NCI-H2227 treated with DMSO at 0.1 percent for 48 hours (cell line): ENCODE data around the gene THEM4.

ENCODE experiments used
- DNase-seq: peaks from one replicate; lab custom pipeline; 2025; lab: John Stamatoyannopoulos, UW

Gene THEM4

DNA sequence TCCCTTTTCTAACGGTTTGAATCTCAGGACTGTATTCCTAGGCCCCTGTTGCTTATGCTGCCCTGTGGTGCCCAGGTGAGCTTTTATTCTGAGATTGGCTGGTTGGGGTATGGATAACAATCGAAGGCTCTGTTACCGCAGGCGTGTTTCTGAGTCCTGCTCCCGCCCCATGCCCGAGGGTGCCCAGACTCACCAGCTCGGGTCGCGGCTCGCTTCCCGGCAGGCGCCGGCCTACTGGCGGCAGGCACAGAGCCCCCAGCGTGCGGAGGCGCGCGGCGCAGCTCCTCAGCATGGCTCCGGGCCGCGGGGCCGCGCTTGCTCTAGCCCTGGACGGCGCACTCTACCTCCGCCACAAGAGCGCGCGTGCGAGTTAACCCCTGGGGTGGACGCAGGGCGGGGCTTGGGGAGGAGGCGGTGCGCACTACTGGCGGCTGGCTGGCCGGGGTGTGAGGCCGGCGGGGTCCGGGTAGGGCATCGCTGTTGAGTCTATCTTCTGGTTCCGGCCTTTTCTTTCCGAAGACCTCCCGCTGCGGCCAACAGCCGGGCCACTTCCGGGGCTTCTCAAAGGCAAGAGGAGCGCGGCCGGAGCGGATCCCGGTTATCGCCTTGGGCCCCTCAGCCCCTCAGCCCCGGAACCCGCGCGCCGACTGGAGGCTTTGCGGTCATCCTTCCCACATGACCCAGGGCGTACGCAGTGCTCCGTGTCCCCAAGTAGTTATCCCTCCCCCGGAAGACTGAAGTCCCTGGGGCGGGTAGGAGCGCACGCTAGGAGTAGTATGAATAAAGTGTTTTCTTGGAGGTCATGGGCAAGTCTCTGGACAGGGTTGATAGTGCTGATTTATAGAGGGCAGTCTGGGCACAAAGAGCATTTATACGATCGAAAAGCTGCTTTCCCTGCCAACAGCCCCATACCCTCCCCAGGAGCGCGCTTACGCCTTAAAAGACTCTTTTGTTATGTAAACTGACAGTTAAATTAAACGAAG is at the start of gene THEM4:
Gene THEM4 (minus strand): TSS at position 345 of the 983 bp plus-strand sequence. CDS start 53 bp downstream, at position 292.
- peak; percentile 84 for DNase-seq

DNA sequence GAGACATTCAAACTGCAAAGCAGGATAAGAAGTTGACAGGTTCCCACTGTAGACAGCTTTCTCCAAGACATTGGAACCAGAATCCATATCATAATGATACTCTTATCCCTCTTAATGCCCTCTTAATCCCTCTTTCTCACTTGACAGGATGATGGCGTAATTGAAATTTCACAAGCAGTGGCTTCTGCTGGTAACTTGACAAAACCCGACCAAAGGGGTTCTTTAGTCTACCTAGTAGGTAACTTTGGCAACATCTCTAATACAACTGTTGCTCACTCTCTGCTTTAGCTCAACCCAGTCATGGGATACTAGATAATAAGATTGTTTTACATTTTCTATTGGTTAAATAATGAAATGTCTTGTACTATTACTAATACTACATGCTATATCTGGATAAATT is 49.6 kb upstream of the THEM4 start:
- DNase-seq: no peak

DNA sequence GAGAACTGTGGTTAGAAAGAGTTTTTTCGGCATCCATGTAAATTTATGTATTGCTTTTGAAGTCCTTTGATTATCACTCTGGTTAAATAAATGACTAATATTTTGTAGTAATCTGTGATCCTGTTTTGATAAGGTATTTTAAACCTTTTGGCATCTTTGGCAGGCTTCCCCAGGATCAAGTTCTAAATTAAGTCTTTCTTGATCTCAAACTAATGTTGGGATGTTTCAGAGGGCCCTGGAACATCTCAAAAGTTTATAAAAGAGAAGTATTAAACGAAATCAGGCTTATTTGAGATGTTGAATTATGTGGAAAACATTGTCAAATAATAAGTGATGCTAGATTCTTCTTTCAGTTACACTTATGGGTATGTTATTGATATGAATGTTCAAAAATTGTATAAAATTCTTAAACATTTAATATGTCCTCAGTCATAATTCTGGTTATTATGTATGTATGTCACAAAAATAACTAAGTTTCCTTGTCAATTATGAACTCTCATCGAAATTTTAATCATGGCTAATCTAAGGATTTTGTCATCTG is 47.7 kb upstream of the THEM4 start:
- no peak for DNase-seq

DNA sequence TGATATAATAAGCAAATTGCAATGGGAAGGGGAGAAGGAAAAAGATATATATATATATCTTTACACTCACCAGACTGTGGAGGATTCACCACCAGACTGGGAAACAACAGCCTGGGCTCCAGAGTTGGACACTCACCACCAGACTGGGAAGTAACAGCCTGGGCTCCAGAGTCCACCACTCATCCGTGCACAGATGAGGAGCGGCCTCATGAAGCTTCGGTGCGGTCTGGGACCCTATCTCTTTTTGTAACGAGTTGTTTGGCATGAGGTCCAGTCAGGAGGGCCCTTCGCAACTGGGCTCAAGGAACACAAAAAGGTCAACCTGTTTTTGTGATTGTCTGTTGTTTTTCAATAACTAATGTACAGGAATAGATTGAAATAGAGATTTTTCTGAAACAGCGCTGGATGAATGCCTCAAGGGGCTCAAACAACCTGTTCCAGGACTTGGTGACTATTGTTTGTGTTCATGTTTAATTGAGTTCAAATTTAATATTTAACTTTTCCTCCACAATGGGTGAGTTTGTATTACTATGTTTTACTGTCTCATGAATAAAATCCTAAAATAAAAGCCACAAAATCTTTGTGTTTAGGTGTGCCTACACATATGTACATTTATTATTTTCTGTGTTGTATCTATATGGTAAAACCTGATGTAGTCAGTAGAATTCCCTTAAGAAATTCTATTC is 44.2 kb upstream of the THEM4 start:
- no peak for DNase-seq

DNA sequence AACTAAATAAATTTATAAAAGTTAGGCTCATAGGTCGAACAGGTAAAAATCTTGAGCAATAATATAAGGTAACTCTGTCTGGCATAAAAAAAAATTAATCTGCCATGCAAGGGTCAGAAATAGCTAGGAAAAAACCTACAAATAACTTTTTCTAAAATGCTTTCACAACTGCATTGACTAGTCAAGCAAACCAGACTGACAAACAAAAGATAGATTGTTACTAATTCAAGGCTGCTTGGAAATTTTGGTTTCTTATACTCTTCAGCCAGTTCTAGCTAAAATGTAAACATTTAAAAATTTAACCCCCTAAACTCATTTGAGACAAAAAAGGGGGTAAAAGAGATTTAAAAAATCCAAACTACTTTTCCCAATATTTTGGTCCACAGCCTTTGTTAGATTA is 43.5 kb upstream of the THEM4 start:
- no peak for DNase-seq

DNA sequence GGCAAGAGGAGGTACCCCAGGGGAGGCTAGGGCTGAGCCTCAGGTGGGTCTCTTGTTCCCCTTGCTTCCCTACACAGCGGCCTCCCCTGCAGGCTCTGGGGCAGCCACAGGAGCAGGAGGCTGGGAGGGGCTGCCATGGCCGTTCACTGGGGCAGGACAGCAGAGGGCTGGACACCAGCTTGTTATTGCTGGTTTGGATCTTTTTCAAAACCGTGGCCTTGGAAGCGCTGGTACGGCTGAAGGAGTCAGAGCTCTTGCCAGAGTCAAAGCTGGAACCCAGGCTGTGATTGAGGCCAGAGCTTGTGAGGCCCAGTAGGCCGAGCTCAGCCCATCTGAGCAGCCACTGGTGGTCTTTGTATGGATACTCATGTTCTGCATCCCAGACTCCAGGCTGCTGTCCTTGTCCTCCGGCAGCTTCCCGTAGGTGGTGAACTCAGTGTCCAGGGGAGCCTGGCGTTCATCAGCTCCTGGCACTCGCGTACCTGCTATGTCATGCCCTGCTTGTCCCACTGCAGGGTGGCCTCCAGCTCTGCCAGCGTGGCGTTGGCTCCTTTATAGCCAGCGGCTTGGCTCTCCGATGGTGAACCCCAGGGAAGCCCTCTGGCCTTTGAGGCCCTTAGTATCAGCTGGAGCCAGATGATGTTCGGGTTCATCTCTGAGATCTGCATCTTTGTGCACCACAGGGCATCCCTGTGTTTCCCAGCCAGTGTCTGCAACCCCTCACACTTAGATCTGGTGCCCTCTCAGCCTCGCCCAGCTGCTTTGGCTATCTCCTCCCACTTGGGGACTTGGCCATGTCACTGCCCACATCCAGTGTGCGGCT is 40.3 kb upstream of the THEM4 start:
- DNase-seq: no peak

DNA sequence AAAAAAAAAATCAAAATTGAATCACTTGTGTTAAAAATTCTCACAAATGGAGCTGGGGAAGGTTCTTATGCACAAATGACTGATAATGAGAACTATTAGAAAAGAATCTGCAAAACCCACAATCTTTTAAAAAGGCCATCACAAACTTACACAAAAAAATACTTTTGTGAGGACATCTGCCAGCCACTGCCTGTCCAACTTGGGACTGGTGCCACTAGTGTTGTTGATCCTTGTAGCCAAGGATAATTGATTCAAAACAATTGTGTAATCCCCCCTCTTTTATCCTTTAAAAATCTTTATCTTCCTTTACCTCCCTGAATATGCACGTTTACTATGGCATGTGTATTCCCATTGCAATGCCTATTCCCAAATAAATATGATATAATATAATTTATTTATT is 39.2 kb upstream of the THEM4 start:
- no peak for DNase-seq

DNA sequence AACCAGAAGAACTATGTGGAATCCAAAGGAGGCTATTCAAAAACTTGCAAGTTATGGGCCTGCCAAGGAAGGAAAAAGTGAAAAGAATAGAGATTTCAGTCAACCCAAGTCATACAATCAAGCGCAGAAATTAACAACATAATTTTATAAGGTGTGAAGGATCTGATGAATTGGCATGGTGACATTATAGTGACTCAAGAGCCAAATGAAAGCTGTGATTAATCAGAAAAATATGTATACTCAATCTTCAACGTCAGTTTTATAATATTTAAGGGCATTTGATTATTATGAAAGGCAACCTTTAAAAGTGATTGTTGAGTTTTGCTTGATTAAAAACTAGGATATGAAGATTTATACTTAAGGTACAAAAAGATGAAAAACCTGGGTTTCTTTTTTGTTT is 37.8 kb upstream of the THEM4 start:
- no peak for DNase-seq

DNA sequence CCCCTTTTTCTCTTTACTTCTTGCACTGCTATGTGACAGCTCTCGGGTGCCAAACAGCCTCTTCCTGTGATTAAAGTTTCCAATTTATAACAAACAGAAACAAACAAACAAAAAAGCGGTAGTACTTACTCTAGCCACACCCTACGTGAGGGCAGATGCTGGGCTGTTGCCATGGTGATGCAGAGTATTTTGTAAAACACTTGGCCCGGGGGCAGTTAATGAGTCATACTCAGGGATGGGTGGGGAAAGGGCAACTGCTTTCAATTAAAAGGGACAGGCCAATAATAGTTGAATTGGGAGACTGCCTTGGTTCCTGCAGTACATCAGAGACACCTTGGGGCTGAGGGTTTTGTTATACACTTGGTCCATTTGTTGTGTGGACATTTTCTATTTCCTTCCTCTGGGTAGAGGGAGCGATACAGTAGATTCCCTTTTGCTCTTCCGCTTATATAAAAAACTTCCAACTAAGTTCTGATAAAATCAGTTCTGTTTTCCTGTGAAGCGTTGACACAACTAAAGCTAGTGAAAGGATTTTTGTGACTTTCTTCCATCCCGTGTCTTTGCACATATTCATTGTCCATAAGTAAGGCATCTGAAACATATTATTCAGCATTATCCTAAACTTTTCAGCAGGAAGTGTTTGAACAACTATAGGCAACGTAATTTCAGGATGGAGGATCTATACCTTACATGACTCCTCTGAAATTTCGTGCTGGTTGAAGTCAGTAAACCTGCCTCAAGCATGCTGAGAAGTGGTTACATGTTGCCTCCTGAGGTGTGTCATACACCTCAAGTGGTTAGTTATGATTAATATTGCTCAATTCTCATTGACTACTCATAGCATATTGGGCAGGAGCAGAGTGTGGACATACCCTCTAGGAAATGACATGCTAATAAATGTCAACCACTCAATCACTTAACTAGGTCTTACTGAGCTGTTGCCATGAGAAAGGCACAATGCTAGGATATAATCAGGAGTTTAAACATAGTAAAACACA is 36.7 kb upstream of the THEM4 start:
- no peak for DNase-seq

DNA sequence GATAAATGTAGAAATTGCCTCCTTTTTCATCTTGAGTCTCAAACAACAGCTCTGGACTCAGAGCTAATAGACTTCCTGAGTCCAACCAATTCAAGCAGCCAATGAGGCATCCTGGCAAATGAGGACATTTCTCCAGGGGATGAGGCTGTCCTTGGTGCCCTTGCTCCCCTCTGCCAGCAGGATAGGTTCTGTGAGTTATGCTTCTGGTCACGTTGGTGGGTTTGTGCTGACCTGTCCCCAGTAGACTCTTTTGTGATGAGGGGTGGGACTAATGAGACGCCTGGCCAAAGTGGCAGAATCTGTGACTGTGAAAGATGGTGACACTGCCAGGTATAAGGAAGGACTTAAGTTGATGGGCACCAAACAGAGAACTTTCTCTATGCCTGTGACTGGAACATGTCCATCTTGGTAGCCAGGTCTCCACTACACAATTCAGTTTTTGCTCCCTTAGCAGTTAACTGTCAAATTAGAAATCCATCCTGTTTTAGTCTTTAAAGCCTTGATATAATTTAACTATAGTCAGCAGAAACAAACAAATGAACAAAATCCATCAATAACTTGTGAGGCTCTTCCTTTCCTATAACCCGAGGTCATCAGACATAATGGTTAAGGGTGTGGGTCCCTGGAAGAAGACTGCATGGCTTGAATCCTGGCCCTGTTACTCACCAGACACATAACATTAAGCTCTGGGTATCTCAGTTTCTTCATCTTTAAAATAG is 35.7 kb upstream of the THEM4 start:
- DNase-seq: no peak

DNA sequence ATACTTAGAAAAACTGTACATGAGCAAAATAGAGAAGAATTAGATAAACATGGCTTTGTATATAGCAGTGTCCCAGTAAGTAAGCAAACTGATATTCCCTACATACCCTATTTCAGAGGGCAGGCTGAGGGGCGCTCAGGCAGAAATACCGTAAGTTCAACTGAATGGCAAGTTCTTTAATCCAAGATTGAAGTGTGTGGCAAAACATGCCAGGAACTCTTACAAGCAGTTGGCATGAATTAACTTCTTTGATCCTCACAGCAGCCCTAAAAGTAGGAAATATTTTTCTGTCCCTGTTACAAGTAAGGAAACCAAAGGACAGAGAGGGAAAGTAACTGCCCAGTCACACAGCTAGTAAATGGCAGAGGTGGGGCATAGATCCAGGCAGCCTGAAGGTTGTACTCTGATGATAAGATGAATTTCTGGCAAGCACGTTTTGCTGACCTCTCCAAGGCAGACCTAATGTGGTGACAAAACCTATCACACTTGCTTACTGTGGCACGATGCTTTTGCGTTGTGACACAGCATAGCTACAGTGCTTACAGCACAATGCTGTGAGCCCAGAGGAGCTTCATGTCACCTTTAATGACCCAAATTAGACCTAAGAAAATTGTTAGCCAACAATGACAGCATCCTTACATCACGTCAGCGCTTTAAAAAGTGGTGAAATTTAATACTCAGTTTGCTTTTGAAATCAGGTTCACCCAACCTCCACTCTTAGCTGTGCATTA is 35.0 kb upstream of the THEM4 start:
- no peak for DNase-seq

DNA sequence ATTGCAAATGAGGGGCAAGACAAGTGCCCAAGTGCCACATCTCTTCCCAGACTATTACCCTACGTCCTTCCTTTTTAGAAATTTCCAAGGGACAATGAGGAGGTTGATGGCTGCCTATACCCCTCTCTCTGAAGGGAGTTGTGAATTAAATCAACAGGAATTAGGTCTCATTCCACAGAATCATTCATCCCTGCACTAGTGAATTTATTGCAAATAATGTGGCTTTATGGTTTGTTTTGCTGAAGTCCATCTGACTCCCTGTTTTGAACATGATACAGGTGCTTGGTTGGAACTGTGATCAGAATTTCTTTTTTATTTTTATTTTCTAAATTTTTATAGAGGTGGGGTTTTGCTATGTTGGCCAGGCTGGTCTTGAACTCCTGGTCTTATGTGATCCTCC is 34.3 kb upstream of the THEM4 start:
- no peak for DNase-seq

DNA sequence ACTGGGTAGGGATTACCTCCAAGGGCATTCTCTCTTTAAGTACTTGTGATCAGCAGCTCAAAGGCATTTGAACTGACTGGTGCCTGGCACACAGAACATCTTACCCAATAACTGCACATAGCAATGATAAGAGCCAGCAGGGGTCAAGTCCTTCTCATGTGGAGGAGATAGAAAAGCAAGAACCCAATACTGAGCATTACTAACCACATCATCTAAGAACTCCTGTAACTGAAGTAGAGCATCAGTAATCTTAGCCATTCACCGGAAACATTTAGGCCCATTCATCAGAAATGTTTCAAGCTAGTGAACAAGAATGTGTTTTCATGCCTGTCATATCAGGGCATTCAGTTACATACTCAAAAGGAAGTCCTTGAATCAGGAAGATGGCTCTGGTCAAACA is 33.6 kb upstream of the THEM4 start:
- no peak for DNase-seq

DNA sequence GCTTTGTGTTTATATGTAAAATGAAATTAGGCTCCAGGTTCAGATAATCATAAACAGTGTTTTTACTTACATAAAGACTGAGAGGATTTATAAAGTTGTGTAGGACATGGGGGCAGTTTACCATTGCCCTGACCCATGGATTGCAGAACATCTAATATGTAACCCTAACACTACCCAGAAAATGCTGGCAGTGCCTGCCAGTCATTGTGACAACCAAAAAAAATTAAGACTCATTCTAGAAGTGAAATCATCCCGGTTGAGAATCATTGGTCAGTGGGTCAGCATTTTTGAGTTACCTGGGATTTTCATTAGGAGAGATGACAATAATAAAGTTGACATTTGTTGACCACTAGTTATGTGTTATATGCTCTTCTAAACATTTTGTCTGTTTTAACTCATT is 31.2 kb upstream of the THEM4 start:
- no peak for DNase-seq

DNA sequence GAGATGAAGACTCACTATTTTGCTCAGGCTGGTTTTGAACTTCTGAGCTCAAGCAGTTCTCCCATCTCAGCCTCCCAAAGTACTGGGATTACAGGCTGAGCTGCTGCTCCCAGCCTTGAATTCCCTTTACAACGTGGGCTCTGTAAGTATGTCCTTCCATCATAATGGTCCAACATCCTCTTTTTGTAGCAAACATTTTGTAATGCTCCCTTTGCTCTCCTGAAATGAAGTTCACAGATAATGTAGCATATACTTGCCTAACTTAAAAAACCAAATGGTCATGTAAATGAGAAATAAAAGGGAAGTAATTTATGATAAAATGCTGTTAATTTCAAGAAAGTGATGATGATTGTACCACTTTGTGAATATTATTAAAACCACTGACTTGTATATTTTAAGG is 30.5 kb upstream of the THEM4 start:
- no peak for DNase-seq

DNA sequence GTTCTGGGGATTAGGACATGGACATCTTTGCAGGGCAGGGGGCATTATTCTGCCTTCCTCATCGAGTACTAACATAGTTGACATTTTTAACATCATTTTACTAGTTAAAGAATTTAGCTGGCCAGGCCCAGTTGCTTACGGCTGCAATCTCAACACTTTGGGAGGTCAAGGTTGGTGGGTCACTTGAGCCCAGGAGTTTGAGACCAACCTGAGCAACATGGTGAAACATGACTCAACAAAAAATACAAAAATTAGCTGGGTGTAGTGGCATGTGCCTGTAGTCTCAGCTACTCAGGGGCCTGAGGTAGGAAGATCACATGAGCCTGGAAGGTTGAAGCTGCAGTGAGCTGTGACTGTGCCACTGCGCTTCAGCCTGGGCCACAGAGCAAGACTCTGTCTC is 29.8 kb upstream of the THEM4 start:
- DNase-seq: no peak

DNA sequence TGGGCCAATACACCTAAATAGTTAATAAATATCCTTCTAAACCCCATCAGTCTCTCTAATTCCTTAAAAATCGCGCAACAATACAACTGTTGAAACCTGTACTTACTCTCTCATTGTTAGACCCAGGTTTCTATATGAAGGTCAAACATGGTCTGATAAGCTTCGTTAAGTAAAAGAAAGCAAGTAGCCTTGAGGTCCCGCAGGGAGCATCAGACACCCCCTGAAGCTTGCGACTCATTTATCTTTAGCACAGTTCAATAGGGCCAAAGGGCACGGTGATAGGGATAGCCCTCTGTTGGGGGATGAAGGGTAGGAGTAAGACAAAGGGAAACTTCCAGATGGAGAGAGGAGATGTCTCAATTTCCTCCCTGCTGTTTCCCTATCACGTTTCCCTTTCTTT is 27.3 kb upstream of the THEM4 start:
- DNase-seq: no peak

DNA sequence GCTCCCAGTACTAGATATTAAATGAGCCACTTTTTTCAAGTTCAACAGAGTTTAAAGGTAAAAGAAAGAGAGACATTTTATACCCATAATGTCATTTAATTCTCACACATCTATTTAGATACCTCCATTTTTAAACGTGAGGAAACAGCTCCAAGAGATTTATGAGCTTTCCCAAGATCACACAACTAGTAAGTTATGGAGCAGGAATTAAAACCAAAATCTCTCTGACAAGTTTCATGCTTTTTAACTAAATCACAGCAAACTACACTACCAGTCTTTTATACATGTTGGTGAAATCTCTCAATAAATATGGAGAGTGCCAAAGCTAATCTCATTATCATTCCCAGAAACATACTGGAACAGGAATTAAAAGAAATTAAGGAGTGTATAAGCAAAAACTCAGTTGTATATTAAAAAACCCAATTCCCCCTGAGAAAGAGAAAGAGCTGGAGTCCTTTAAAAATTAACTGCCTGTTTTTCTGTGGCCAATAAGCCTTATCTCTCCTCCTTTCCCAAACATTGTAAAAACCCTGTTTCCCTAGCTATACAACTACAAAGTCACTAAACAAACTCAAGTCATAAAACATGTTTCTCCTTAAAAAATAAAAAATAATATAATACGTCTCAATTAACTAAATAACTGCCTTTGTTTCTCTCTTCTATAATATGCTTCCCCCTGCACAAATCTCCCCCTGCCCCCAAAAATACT is 26.7 kb upstream of the THEM4 start:
- DNase-seq: no peak

DNA sequence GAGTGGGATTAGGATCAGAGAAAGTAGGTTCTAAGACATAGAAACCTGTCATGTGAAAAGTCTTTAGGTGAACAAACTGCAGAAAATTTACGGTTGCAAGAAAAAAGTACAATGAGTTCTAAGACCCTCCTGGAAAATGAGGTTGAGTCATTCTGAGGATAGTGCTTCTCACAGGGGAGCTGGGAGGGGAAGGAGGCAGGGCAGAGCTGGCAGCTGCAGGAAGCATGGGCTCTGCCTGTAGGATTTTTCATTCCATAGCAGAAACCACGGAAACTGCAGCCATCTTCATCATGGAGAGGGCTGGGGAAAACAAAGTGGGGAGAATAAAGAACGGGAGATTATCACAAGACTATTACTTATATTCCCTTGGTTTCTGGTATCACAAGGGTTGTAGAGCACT is 25.8 kb upstream of the THEM4 start:
- no peak for DNase-seq
